Skeletal muscle cell (primary cell): Measurements from ENCODE around the gene PRRX2.
A peak's percentile ranks its signal among the peaks of the same experiment; 100 is the strongest.
"Not testable (repeated sequence)": the region's sequence is repeated elsewhere in the genome, so short reads cannot be mapped to it uniquely, and the experiment has no call there.

Source experiments
- DNase-seq: peaks from one replicate; pipeline ENCODE4 v3.0.0-alpha.2; 2010; ENCODE audit warnings: low read depth
- H3K4me3 ChIP-seq: 2 replicates; pipeline ENCODE4 v1.5.1; 2011; ENCODE audit warnings: low read depth, mild to moderate bottlenecking, control low read depth, low read length, moderate library complexity

PRRX2 gene

DNA sequence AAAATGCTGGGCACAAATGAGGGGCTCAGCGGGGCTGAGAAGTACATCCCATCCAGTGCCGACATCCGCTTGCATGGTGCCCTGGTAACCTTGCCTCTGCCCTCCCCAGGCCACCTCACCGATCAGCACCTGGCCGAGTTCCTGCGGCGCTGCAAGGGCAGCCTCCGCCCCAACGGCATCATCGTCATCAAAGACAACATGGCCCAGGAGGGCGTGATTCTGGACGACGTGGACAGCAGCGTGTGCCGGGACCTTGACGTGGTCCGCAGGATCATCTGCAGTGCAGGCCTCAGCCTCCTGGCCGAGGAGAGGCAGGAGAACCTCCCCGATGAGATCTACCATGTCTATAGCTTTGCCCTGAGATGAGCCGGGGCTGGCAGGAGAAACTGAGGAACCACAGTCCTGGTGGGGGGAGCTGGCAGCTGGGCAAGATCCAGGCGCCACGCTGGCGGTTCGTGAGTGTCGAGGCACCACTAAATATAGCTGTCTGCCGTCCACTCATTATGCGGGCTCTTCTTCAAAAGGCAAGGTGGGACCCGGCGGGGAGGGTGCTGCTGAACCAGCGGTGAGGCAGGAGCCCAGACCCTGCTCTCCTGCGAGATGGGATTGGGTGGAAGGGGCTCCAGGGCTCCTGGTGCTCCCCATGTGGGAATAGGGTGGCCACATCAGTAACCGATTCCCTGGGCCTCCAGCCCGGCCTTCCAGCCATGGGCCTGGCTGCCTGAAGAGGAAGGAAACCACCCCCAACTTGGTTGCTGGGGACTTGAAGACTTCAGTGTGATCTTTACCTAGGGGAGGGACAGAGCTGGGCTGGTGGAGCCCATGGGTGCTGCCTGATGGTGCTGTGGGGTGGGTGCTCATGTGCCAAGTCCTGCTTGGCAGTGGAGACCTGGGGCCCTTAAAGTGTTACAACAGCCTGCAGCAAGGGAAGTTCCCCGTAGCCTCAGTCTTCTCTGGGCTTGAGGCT is 30.1 kb upstream of the PRRX2 start:
- DNase-seq: no peak
- no peak overlapping the region for H3K4me3 ChIP-seq

DNA sequence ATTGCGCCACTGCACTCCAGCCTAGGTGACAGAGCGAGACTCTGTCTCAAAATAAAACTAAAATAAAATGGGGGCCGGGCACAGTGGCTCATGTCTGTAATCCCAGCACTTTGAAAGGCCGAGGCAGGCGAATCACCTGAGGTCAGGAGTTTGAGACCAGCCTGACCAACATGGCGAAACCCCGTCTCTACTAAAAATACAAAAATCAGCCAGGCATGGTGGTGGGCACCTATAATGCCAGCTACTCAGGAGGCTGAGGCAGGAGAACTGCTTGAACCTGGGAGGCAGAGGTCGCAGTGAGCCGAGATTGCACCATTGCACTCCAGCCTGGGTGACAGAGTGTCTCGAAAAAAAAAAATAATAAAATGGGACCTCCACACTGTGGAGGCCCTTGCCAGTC is 29.1 kb upstream of the PRRX2 start:
- not testable (repeated sequence) for DNase-seq, H3K4me3 ChIP-seq

DNA sequence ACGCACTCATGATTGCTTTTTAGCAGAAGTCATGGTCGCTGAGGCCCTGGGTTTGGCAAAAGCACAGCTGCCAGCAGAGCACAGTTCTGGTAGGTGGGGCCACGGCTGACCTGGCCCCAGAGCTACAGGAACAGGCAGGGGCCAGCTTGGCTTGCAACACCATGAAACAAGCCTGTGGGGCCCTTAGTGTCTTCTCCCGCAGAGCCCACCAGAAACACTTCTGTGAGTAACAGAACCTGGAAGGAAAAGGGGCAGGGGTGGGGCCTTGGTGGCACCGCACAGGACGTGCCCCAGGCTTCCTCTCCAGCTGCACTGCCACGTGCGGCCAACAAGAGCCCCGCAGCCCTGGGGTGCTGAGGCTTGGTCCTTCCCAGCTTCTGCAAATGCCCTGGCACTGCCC is 28.3 kb upstream of the PRRX2 start:
- no peak for DNase-seq
- no peak overlapping the region for H3K4me3 ChIP-seq

DNA sequence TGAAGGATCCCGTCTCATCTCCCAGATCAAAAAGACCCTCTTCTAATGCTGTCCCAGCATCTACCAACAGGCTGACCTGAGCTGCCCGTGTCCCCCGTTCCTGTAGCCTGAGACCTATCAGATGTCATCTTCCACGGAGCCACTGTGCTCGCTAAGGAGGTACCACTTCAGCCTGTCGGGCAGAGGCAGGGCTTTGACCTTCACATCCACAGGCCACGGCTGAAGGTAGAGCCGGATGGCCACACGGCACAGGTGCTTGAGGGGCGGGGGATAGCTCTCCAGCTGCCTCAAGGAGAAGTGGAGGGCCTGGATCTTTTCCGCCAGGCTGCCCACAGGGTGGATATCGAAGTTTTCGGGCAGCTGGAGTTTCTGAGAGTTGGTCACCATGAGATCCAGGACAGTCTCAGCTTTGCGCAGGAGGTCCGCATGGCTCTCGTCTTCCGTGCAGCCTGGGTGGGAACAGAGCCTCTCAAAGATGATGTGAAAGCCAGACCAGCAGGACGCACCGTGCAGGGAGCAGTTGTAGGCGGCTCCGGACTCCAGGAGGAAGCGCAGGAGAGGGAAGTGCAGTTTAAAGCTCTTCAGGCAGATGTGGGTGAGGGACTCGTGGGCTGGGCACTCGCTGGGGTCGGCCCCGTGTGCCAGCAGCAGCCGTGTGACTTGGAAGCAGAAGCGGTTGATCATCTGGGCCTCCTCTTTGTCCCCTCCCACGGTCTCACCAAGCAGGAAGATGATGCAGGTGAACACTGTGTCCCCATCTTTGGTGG is 27.6 kb upstream of the PRRX2 start:
- H3K4me3 ChIP-seq: no peak overlapping the region
- no peak for DNase-seq

DNA sequence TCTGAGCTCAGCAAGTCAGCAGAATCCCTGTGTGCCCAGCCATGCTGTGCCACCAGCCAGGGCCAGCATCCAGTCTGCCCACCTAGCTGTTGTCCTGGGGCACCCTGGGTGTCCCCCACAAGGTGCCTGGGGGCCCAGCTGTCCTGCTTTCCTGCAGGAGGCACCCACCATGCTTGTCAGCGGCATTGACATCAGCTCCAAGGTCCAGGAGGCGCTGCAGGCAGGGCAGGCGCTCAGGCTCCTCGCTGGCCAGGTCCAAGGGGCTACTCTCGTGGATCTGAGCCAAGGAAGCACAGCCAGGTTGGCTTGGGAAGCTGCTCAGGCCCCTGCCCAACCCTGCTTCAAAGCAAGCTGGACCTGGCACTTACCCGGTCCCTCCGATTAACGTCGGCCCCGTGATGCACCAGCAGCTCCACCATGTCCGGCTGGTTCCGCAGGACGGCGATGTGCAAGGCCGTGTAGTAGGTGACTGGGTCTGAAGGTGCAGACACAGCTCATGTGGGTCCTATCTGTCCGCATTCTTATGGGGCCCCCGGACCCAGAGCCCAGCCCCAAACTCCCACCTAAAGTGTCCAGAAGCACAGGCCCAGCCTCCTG is 26.3 kb upstream of the PRRX2 start:
- no peak for DNase-seq

DNA sequence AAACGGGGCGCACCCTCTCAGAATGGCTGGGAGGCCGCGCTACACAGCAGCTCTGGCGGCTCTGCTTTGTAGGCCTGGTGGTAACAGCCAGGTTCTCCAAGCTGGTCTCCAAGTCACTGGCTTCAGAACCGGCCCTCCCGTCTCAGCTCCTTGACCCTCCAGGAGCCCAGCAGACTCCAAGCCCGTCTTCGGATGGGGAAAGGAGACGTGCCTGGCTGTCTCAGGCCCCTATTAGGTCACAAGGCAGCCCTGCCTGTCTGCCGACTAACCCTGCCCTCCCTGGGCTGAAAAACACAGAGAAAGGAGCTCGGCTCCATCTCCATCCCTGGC is 25.7 kb upstream of the PRRX2 start:
- no peak for DNase-seq

More for the DNA sequence above, 26.3 kb upstream of the PRRX2 start:
- no peak overlapping the region for H3K4me3 ChIP-seq

DNA sequence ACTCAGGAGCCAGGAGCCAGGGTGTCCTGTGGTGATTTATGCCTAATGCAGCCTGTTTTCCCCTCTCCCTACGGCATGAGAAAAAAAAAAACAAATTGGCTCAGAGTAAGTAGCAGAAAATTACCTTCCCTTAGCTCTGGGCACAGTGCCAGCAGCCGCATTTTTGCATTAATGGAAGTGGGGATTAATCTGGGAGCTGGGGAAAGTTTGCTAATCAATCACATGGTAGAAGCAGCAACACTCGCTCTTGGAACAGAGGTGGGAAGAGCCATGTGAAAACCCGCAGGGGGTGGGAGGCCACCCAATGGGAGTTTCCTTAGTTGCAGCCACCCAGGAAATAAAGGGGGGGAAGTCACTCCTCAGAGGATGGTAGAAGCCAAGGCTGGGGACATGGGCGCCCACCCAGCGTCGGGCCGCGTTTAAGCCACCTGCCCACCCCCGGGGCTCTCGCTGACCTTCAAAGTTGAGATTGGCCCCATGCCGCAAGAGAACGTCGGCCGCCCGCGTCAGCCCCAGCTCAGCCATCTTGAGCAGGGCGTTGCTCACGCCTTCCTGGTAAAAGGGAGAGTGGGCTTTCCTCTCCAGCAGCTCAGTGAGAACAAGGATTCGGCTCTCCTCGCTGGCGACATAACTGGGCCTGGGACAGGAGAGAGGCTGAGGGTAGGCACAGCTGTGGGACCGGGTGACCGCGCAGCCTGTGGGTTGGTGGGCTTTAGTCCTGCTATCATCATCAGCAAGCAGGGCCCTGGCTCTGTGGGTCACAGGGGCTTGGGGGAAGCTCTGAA is 25.2 kb upstream of the PRRX2 start:
- no peak for DNase-seq
- H3K4me3 ChIP-seq: peak overlapping the region; percentile 99

More for the DNA sequence above, 25.7 kb upstream of the PRRX2 start:
- H3K4me3 ChIP-seq: no peak overlapping the region

DNA sequence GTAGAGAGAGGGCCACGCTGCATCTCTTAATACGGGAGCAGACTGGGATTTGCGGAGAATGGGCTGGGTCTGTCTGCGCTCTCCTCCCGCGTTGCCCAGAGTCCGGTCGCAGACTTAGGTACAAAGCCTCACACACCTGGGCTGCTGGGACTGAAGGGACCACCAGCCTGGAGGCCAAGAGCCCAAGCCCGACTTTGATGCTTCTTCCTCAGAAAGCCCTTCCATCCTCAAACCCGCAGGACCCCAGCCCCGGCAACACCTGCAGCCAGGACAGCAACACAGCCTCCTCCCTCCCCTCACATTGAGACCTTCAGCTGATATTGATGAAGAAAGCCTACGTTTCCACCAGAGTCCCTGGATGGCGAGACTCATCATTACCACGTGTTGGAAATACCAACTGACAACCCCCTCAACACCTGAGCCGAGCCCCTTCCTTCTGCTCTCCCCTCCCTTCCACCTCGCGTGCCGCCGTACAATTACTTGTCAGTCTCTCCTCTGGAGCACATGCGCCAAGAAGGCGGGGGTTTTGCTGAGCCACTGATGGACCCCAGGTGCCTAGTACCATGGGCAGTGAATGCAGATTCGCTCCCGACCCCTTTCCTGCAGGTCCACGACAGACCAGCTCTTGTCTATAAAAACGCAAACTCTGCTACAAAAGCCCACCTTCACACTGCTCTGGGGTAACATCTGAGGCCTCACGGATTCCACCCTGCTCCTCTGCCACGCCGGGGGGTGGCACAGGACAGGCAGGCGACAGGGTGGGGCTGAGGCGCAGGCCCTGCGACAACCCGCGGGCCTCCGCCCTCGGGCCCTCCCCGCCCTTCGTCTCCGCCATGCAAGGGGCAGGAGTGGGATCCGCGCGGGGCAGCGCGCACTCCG is 24.3 kb upstream of the PRRX2 start:
- H3K4me3 ChIP-seq: peak overlapping the region; percentile 99
- DNase-seq: no peak

DNA sequence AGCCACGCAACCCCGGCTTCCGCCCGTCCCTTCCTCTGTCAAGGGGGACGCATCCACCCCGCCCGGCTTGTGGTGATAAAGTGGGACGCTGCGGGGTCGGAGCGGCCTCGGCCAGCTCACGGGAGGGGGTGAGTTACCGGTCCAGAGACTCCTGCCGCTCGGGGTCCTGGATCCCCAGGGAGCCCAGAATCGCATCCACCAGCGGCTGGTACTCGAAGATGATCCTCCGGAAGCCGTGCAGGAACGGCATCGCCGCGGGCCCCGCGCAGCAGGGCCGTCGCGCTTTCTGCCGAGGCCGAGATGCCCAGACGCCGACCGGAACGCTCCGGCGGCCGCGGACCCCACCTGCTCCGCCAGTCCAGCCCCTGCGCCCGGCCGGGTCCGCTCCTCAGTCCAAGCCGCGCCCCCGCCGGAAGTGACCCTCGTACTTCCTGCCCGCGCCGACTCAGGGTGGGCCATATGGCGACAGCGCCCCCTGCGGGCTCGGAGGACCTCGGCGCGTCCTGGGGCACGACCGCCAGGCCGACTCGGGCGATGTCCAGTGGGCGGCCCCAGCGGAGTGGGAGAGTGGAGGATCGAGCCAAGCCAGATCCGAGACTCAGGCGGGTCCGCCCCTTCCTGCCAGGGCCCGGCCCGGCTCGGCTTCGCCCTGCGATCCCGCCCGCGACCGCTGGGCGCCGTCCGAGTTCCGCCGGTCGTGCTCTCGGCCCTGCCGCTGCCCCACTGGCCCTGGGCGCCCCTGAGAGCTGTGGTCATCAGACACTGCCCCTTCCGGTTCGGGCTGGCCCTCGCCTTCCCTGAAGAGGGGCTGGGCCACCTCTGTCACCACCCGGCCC is 23.5 kb upstream of the PRRX2 start, which contains the start of gene ASB6:
Gene ASB6, minus strand, starts transcription at position 402 of the 836 bp plus-strand sequence. Its CDS starts 152 bp downstream, at position 250.
- peak within 1 kb of the TSS; percentile 99 for H3K4me3 ChIP-seq
- peak; percentile 86 for DNase-seq

DNA sequence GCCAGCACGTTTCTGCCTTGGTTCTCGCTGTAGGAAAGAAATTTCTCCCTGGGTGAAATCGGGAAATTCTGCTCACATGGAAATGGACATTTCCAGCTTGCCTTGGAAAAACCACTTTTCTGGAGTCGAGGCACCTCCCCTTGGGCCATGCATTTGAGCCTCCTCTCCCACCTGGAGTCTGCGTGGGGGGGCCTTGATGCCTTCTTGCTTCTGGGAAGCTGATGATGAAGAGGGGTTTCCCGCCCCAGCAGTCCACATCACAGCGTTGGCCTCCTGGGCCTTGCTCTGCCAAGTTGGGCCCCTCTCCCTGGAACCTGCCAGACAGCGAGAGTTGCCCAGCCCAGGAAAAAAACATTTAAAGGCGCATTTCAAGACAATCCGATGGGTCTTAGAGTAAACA is 21.7 kb upstream of the PRRX2 start:
- no peak for DNase-seq
- H3K4me3 ChIP-seq: no peak overlapping the region

DNA sequence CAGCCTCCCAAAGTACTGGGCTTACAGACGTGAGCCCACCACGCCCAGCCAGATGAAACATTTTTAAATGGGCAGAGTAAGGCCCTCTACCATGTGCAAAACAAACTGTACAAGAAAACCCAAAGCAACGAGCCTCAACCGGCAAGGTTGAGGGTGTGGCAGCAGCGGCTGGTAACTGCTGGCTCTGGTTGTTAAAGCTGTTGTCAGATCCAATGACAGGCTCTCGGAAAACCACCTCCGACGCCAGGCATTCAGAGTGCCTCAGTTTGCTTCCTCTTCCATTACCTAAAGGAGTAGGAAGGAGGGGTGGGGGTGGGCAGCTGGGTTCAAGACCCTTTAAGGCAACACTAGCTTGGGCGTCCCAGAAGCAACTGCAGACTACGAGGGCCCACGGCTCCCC is 21.1 kb upstream of the PRRX2 start:
- no peak overlapping the region for H3K4me3 ChIP-seq
- DNase-seq: no peak

DNA sequence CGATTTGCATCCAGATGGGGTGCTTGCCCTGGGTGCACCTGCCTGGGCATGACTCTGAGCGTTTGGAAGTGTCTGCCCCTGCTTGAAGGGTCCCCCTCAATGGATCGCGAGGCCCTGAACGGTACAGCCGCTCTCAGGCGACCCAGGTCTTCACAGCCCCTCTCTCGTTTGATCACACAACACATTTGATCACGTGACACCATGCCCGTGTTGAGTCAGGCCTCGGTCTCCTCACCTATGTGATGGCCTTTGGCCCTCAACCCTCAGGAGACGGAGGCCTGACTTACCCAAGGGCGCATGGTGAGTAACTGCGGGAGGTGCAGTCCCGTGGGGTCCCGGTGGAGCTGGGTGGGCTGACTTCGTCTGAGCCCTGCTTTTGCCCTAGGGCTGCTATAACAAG is 20.5 kb upstream of the PRRX2 start:
- DNase-seq: no peak
- H3K4me3 ChIP-seq: no peak overlapping the region

DNA sequence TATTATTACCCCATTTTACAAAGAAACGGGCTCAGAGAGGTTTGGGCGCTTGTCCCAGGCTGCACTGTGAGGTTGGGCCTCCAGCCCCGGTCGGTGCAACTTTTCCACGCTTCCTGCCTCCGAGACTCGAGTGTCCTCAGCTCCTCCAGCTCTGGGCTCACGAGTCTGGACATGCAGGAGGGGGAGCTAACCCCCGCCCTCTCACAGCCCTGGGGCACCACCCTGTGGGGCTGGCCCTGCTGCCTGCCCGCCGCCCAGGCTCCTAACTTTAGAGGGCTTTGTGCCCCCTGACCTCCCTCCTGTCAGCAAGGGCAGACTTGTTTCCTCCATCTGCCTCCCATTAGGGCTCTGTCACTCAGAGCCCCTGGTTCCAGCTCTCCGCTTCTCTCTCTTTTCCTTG is 19.2 kb upstream of the PRRX2 start:
- DNase-seq: no peak
- H3K4me3 ChIP-seq: no peak overlapping the region

DNA sequence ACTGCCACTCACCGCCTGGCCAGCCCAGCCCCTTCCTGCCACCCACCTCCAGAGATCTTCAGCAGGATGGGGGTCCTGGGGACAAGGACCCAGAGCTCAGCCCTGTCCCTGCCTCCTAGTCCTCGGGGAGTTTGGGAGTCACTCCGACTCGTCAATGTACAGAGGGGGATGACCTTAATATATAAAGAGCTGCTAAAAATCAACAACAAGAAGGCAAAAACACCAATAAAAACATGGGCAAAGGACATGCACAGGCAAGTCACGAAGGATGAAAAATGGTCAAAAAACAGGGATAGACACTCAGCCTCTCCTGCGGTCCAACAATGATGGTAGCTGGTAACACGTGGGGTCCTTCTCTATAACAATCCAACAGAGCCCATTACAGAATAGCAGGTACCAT is 18.8 kb upstream of the PRRX2 start:
- DNase-seq: no peak
- H3K4me3 ChIP-seq: no peak overlapping the region

DNA sequence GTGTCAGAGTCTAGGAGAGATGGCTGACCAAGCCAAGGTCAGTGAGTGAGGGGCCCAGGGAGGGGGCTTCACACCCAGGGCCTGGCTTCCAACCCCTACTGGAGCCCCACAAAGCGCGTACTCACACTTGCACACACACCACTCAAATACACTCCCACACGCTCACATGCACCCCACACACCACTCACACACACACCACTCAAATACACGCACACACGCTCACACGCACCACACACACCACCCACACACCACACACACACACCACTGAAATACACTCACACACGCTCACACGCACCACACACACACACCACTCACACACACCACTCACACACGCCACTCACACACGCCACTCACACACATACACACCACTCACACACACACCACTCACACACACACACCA is 17.8 kb upstream of the PRRX2 start:
- H3K4me3 ChIP-seq: no peak overlapping the region
- DNase-seq: no peak

DNA sequence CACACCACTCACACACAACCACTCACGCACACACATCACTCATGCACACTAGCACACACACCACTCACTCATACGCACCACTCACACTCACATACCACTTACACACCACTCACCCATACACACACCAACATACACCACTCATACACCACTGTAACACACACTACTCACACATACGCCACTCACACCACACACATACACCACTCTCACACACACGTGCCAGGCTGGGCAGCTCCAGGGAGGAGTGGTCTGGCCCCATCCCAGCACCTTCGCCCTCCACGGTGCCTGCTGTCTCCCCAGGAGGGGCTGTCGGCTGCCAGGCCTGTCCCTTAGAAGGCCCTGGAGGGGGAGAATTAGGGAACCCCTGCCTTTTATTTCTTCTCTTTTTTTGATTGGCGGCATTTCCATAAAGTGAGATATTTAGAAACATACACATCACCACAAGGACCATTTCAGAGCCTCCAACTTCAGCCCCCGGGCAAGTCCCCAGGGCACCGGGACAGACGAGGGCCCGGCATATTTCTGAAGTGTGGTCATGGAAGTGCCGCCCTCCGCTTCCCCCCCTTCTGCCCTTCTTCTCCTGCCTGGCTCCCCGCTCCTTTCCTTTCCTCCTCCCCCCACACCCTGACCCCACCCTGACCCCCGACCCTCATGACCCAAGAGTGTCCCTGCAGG is 17.2 kb upstream of the PRRX2 start:
- no peak overlapping the region for H3K4me3 ChIP-seq
- no peak for DNase-seq

DNA sequence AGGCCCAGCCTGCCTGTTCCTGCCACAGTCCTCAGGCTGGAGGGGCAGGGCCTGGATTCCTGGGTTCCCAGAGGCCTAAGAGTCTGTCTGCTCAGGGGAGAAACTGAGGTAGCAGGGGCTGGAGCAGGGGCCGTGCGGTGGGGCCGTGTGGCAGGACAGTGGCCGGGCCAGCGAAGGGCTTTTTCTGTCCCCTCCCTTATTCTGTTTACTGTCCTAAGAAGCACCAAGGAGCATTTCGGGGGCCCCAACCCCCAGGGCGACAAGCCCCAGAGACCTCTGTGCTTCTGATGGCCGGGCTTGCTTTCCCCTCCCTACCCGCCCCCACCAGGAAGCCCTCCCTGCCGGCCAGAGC is 16.7 kb upstream of the PRRX2 start:
- DNase-seq: no peak
- no peak overlapping the region for H3K4me3 ChIP-seq
